GM12878 (cell line): ENCODE data around the gene RAB7B.

ENCODE experiments used
- ATF2 ChIP-seq: IDR thresholded peaks from 2 replicates; pipeline ENCODE4 v1.6.1; 2012; ENCODE audit warnings: low read length, inconsistent platforms
- BHLHE40 ChIP-seq, 2 experiments: fragments of 450-650 bp in 1 of 2; IDR thresholded peaks; 2 replicates each; pipeline ENCODE4 v1.6.1; 2011 to 2017; ENCODE audit warnings: low read depth in 2 of 2, borderline replicate concordance in 1 of 2, improper control_type of control experiment in 1 of 2, low read length in 1 of 2, mild to moderate bottlenecking in 1 of 2
- BMI1 ChIP-seq: fragments of 450-650 bp; IDR thresholded peaks from 2 replicates; pipeline ENCODE4 v1.6.1; 2016; ENCODE audit warnings: mild to moderate bottlenecking, moderate library complexity, borderline replicate concordance
- CEBPB ChIP-seq, 2 experiments: fragments of 150-350 bp in 1 of 2; IDR thresholded peaks; 2 replicates each; pipeline ENCODE4 v1.6.1; 2012 to 2014; ENCODE audit warnings: low read depth in 2 of 2, low read length in 2 of 2, borderline replicate concordance in 1 of 2, inconsistent platforms in 1 of 2
- EP300 ChIP-seq, 2 experiments: fragments of 150-350 bp in 1 of 2; IDR thresholded peaks; 2 replicates each; pipeline ENCODE4 v1.6.1; 2011 to 2012; ENCODE audit warnings: low read depth in 2 of 2, low read length in 2 of 2, borderline replicate concordance in 1 of 2, improper control_type of control experiment in 1 of 2, inconsistent platforms in 1 of 2; ENCODE audit not compliant: control insufficient read depth in 1 of 2
- EZH2 ChIP-seq: IDR thresholded peaks from 2 replicates; pipeline ENCODE4 v1.6.1; 2012; ENCODE audit warnings: low read depth, mild to moderate bottlenecking, control low read depth, inconsistent platforms, low read length, borderline replicate concordance; ENCODE audit not compliant: control insufficient read depth
- KDM1A ChIP-seq: fragments of 200-600 bp; sonication (generic); IDR thresholded peaks from 2 replicates; pipeline ENCODE4 v1.6.1; 2016; ENCODE audit warnings: borderline replicate concordance
- NFXL1 ChIP-seq: fragments of 450-650 bp; IDR thresholded peaks from 2 replicates; pipeline ENCODE4 v1.6.1; 2017; ENCODE audit warnings: antibody characterized with exemption, mild to moderate bottlenecking, borderline replicate concordance
- POLR2A ChIP-seq: IDR thresholded peaks from 2 replicates; pipeline ENCODE4 v1.6.1; 2011; ENCODE audit warnings: low read depth, mild to moderate bottlenecking, low read length
- POLR2AphosphoS2 ChIP-seq: IDR thresholded peaks from 2 replicates; pipeline ENCODE4 v1.6.1; 2011; ENCODE audit warnings: low read depth, mild to moderate bottlenecking, low read length, improper control_type of control experiment, moderate library complexity
- STAT3 ChIP-seq: IDR thresholded peaks from 2 replicates; pipeline ENCODE4 v1.6.1; 2011; ENCODE audit warnings: low read depth, low read length, improper control_type of control experiment
- TF ChIP-seq, protein P1 (sequence below): IDR thresholded peaks from 2 replicates; pipeline ENCODE4 v1.6.1; 2012; ENCODE audit warnings: low read depth, low read length, improper control_type of control experiment

DNA sequence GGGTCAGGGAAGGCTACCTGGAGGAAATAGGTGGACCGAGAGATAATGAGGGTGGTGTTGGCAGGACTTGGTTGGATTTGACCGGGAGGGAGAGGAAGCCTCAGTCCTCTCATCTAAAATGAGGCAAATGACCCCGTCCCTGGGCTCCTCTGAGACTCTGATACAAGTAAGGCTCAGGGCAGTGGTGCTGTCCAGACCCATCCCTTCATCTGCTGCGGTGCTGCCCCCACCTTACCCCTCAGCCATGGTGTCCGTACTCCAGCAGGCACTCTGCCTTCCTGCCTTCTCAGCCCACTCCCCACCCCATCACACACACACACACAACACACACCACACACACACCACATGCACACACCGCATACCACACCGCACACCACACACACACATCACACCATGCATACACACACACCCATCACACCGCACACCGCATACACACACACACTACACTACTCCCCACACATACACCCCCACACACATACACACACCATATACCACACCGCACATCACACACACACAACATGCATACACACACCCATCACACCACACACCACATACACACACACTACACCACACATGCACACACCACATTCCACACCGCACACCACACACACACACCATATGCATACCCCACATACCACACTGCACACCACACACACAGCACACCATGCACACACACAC lies 30.6 kb downstream of the RAB7B start:
- TF ChIP-seq NFXL1 (no peak), POLR2A (no peak), CEBPB (IDR thresholded peaks at IDR 0.05; ENCODE audit: borderline replicate concordance in 1 of 2, low read depth in 2 of 2, low read length in 2 of 2) (no peak), BMI1 (no peak), ATF2 (no peak), EZH2 (no peak), EP300 (IDR thresholded peaks at IDR 0.05; ENCODE audit: borderline replicate concordance in 1 of 2, control insufficient read depth in 1 of 2, low read depth in 2 of 2, low read length in 2 of 2) (no peak), POLR2AphosphoS2 (no peak), STAT3 (no peak), KDM1A (no peak), BHLHE40 (IDR thresholded peaks at IDR 0.05; ENCODE audit: borderline replicate concordance in 1 of 2, low read depth in 2 of 2, low read length in 1 of 2) (no peak)
- TF ChIP-seq, protein P1, sequence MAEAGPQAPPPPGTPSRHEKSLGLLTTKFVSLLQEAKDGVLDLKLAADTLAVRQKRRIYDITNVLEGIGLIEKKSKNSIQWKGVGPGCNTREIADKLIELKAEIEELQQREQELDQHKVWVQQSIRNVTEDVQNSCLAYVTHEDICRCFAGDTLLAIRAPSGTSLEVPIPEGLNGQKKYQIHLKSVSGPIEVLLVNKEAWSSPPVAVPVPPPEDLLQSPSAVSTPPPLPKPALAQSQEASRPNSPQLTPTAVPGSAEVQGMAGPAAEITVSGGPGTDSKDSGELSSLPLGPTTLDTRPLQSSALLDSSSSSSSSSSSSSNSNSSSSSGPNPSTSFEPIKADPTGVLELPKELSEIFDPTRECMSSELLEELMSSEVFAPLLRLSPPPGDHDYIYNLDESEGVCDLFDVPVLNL = no peak
